Measurements from ENCODE around the gene AKT2.

DNA sequence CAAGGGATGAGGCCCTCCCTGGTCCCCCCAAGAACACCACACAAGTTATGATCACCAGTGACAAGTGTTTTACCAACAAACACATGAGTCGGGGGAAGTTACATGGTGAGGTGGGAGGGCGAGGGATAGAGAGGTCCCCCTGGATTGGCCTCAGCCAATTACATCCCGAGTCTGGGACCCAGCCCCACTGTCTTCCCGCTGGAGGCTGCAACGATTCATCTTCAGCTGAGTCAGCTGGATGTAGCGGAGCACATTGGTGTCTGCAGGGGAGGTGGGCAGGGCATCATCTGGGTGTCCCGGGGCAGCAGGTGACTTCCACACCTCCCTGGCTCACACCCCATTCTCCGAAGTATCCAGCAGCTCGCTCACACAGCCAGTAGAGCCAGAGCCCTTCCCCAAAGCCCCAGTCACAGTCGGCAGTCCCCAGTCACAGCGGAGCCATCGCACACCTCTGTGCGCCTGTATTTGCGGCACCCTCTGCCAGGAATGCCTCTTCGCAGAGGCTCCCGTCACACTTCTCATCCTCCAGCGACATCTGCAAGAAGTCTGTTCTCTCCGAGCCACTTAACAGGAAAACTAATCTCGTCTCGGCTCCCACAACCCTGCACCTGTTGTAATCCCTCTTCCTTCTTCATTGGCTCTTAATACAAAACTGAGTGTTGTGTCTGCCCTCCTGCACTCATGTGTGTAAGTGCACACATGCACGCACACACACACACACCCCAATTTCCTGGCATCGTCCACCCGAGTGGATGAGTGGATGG lies 69.0 kb downstream of the AKT2 start:
- TF ChIP-seq FOSL1 (IDR thresholded peaks at IDR 0.05; ENCODE audit: low read depth) (no peak), JUND (IDR thresholded peaks at IDR 0.05) (no peak), CEBPB (IDR thresholded peaks at IDR 0.05; ENCODE audit: low read depth) (no peak), POLR2AphosphoS5 (IDR thresholded peaks at IDR 0.05; ENCODE audit: low read depth, low read length) (no peak), POLR2A (IDR thresholded peaks at IDR 0.05; ENCODE audit: borderline replicate concordance, extremely low read depth, insufficient read depth, insufficient read length) (no peak), SP1 (IDR thresholded peaks at IDR 0.05; ENCODE audit: low read depth) (no peak), EZH2 (IDR thresholded peaks at IDR 0.05) (no peak), SRF (IDR thresholded peaks at IDR 0.05; ENCODE audit: low read depth) (no peak), TCF7L2 (IDR thresholded peaks at IDR 0.05; ENCODE audit: borderline replicate concordance, extremely low read depth, insufficient read depth, insufficient read length) (no peak), ZNF274 (IDR thresholded peaks at IDR 0.05; ENCODE audit: low read depth, low read length) (no peak)
- TF ChIP-seq, protein P1, sequence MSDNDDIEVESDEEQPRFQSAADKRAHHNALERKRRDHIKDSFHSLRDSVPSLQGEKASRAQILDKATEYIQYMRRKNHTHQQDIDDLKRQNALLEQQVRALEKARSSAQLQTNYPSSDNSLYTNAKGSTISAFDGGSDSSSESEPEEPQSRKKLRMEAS (IDR thresholded peaks at IDR 0.05), result no peak
- TF ChIP-seq, protein P2, sequence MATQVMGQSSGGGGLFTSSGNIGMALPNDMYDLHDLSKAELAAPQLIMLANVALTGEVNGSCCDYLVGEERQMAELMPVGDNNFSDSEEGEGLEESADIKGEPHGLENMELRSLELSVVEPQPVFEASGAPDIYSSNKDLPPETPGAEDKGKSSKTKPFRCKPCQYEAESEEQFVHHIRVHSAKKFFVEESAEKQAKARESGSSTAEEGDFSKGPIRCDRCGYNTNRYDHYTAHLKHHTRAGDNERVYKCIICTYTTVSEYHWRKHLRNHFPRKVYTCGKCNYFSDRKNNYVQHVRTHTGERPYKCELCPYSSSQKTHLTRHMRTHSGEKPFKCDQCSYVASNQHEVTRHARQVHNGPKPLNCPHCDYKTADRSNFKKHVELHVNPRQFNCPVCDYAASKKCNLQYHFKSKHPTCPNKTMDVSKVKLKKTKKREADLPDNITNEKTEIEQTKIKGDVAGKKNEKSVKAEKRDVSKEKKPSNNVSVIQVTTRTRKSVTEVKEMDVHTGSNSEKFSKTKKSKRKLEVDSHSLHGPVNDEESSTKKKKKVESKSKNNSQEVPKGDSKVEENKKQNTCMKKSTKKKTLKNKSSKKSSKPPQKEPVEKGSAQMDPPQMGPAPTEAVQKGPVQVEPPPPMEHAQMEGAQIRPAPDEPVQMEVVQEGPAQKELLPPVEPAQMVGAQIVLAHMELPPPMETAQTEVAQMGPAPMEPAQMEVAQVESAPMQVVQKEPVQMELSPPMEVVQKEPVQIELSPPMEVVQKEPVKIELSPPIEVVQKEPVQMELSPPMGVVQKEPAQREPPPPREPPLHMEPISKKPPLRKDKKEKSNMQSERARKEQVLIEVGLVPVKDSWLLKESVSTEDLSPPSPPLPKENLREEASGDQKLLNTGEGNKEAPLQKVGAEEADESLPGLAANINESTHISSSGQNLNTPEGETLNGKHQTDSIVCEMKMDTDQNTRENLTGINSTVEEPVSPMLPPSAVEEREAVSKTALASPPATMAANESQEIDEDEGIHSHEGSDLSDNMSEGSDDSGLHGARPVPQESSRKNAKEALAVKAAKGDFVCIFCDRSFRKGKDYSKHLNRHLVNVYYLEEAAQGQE (IDR thresholded peaks at IDR 0.05; ENCODE audit: low read depth), result no peak
- TF ChIP-seq, protein P3, sequence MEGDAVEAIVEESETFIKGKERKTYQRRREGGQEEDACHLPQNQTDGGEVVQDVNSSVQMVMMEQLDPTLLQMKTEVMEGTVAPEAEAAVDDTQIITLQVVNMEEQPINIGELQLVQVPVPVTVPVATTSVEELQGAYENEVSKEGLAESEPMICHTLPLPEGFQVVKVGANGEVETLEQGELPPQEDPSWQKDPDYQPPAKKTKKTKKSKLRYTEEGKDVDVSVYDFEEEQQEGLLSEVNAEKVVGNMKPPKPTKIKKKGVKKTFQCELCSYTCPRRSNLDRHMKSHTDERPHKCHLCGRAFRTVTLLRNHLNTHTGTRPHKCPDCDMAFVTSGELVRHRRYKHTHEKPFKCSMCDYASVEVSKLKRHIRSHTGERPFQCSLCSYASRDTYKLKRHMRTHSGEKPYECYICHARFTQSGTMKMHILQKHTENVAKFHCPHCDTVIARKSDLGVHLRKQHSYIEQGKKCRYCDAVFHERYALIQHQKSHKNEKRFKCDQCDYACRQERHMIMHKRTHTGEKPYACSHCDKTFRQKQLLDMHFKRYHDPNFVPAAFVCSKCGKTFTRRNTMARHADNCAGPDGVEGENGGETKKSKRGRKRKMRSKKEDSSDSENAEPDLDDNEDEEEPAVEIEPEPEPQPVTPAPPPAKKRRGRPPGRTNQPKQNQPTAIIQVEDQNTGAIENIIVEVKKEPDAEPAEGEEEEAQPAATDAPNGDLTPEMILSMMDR (IDR thresholded peaks at IDR 0.05 in 2 of 3, conservative IDR thresholded peaks at IDR 0.05 in 1 of 3; ENCODE audit: borderline replicate concordance in 1 of 3, insufficient read depth in 1 of 3, low read depth in 2 of 3, low read length in 2 of 3), result no peak
